Activated CD4-positive, alpha-beta T cell treated with anti-CD3 and anti-CD28 coated beads for 1 hour (primary cell): ENCODE results near the gene MFAP3.

Source experiments
- DNase-seq: peaks from one replicate; pipeline ENCODE4 v3.0.0-alpha.2; 2020

The MFAP3 gene

DNA sequence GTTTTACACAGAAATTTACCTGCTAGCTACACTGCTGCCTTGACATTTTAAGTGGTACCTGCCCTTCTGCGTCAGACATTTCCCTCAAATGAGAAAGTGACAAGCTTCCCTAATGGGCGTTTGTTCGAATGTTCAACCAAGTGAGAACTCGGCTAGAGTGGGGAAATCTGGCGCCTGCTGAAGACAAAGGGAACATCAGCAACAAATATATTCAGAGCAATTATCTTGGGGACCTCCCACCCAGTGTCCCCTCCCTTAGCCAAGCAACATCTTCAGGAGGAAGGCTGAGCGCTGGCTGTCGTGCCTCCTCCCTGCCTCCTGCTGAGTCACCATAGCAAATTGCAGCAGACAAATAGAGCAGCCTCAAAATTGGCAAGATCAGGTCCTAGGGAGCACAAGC, 57.1 kb downstream of the MFAP3 start:
- DNase-seq, result no peak

DNA sequence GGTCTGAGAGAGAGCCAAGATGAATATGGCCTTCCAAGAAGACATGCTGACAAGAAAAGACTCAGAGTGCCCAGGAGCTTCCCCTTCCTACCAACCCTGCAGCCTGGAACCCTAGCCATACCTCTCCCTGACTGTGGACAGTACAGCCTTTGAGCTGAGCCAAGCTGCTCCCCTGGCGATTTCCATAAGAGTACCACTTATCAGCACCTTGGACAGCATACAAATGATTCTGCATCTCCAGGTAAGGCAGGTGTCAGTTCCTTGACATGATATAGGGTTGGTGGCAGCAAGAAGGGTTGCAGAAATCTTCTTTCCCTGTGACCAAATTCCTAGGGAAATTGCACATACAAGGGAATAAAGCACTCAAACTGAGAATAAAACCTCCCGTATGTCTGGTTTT, 58.3 kb downstream of the MFAP3 start:
- no peak for DNase-seq

DNA sequence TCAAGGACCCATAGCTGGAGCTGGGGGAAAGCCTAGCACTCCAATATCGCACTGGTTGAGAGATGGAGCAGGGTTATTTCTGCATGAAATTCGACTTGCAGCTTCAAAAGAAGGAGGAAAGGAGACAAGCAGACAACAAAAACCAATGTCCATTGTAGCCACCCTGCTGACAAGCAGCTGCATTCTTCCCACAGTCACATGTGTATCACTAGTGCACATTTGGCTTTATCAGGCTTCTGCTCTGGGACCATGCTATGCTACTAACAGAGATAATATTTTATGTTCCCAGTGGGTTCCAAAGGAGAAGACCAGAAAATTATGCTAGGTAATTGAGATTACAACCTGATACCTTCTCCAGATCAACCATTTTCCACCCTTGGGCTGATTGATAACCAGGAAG, 59.7 kb downstream of the MFAP3 start:
- DNase-seq, result no peak

DNA sequence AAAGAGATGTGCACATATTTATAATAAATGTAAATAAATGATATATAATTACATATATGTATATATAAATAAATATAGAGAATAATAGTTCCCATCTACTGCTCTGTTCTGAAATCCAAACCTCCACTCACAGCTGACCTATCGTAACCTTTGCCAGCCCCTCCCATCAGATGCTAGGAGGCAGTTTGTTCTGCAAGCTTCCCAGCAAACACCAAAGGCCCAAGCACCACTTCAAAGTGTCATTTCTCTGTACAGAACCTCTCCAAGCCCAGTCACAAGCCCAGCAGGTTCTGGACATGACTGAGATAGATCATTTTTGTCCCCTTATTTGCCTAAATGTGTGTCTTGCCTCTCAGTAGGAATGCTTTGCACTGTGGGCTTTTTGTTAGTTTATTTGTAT, 62.4 kb downstream of the MFAP3 start:
- no peak for DNase-seq

DNA sequence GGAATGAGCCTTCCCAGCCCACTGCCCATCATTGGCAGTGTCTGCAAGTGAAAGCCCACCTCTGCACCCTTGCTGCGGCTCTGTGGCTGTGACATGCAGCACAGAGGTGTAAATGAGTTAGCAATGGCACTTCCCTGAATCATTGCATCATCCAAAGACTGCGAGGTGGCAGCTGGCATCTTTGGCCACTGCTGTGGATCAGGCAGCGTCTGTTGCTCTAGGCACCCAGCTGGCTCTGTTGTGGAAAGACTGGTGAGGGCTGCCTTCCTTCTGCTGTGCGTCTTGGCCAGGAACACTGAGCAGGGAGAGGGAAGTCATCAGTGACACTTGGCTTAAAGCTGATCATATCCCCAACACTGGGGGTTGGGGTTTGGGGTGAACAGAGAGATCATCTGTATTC, 64.5 kb downstream of the MFAP3 start:
- no peak for DNase-seq
